Measurements from ENCODE around the gene MYOZ2.

MYOZ2 gene

GRCh38 chr4:119135721-119136121 lies at the start of gene MYOZ2:
MYOZ2 (plus strand) TSS chr4:119135832; CDS start chr4:119136526, 694 bp downstream.
- TF ChIP-seq GATA1 (IDR thresholded peaks at IDR 0.05; ENCODE audit: low read depth, low read length) (no peak), POLR2A (IDR thresholded peaks at IDR 0.05; ENCODE audit: low read length) (no peak)
- DNase-seq = no peak

GRCh38 chr4:119087121-119087520 lies 48.5 kb upstream of the MYOZ2 start:
- no peak for DNase-seq
- TF ChIP-seq GATA1 (IDR thresholded peaks at IDR 0.05; ENCODE audit: low read depth, low read length) (no peak), POLR2A (IDR thresholded peaks at IDR 0.05; ENCODE audit: low read length) (no peak)

GRCh38 chr4:119087656-119088055 lies 48.0 kb upstream of the MYOZ2 start:
- no peak for TF ChIP-seq POLR2A (IDR thresholded peaks at IDR 0.05; ENCODE audit: low read length)
- TF ChIP-seq GATA1 (IDR thresholded peaks at IDR 0.05; ENCODE audit: low read depth, low read length) = no peak

GRCh38 chr4:119093042-119093827 lies 42.4 kb upstream of the MYOZ2 start:
- no peak for DNase-seq
- no peak for TF ChIP-seq GATA1 (IDR thresholded peaks at IDR 0.05; ENCODE audit: low read depth, low read length)
- TF ChIP-seq POLR2A (IDR thresholded peaks at IDR 0.05; ENCODE audit: low read length) = no peak

More at GRCh38 chr4:119087656-119088055, 48.0 kb upstream of the MYOZ2 start:
- no peak for DNase-seq

- TF ChIP-seq GATA1 (IDR thresholded peaks at IDR 0.05; ENCODE audit: low read depth, low read length) (no peak), POLR2A (IDR thresholded peaks at IDR 0.05; ENCODE audit: low read length) (no peak)
- no peak for DNase-seq
Observed at GRCh38 chr4:119097282-119097900, 38.2 kb upstream of the MYOZ2 start.

- no peak for DNase-seq
- TF ChIP-seq GATA1 (IDR thresholded peaks at IDR 0.05; ENCODE audit: low read depth, low read length) (no peak), POLR2A (IDR thresholded peaks at IDR 0.05; ENCODE audit: low read length) (no peak)
Observed at GRCh38 chr4:119098306-119098705, 37.3 kb upstream of the MYOZ2 start.

GRCh38 chr4:119099227-119099810 lies 36.3 kb upstream of the MYOZ2 start:
- no peak for TF ChIP-seq POLR2A (IDR thresholded peaks at IDR 0.05; ENCODE audit: low read length)
- no peak for TF ChIP-seq GATA1 (IDR thresholded peaks at IDR 0.05; ENCODE audit: low read depth, low read length)
- no peak for DNase-seq

GRCh38 chr4:119100655-119101054 lies 35.0 kb upstream of the MYOZ2 start:
- TF ChIP-seq GATA1 (IDR thresholded peaks at IDR 0.05; ENCODE audit: low read depth, low read length) = no peak
- no peak for TF ChIP-seq POLR2A (IDR thresholded peaks at IDR 0.05; ENCODE audit: low read length)
- no peak for DNase-seq

GRCh38 chr4:119103263-119103662 lies 32.4 kb upstream of the MYOZ2 start:
- TF ChIP-seq POLR2A (IDR thresholded peaks at IDR 0.05; ENCODE audit: low read length) (no peak), GATA1 (IDR thresholded peaks at IDR 0.05; ENCODE audit: low read depth, low read length) (no peak)
- no peak for DNase-seq

- TF ChIP-seq GATA1 (IDR thresholded peaks at IDR 0.05; ENCODE audit: low read depth, low read length) = no peak
- no peak for TF ChIP-seq POLR2A (IDR thresholded peaks at IDR 0.05; ENCODE audit: low read length)
- DNase-seq = no peak
Observed at GRCh38 chr4:119104644-119105273, 30.9 kb upstream of the MYOZ2 start.

- DNase-seq = no peak
Observed at GRCh38 chr4:119105605-119106004, 30.0 kb upstream of the MYOZ2 start.

GRCh38 chr4:119106036-119107000 lies 29.3 kb upstream of the MYOZ2 start:
- DNase-seq = no peak
- TF ChIP-seq POLR2A (IDR thresholded peaks at IDR 0.05; ENCODE audit: low read length) = no peak
- no peak for TF ChIP-seq GATA1 (IDR thresholded peaks at IDR 0.05; ENCODE audit: low read depth, low read length)

More at GRCh38 chr4:119105605-119106004, 30.0 kb upstream of the MYOZ2 start:
- TF ChIP-seq POLR2A (IDR thresholded peaks at IDR 0.05; ENCODE audit: low read length) (no peak), GATA1 (IDR thresholded peaks at IDR 0.05; ENCODE audit: low read depth, low read length) (no peak)

- no peak for DNase-seq
- TF ChIP-seq GATA1 (IDR thresholded peaks at IDR 0.05; ENCODE audit: low read depth, low read length) (no peak), POLR2A (IDR thresholded peaks at IDR 0.05; ENCODE audit: low read length) (no peak)
Observed at GRCh38 chr4:119110121-119110520, 25.5 kb upstream of the MYOZ2 start.

Measured in erythroblast (primary cell).